IPS-18a (cell line): Measurements from ENCODE around the gene BACH2.

Experiments used
- H3K27ac ChIP-seq: one replicate; pipeline ENCODE4 v1.5.1; 2013; ENCODE audit warnings: low read length
- H3K27me3 ChIP-seq: one replicate; pipeline ENCODE4 v1.6.1; 2013; ENCODE audit warnings: mild to moderate bottlenecking, low read length; ENCODE audit not compliant: control insufficient read depth, insufficient read depth
- H3K36me3 ChIP-seq: one replicate; pipeline ENCODE4 v1.6.1; 2013; ENCODE audit warnings: low read depth, low read length; ENCODE audit not compliant: control insufficient read depth
- H3K4me1 ChIP-seq: one replicate; pipeline ENCODE4 v1.6.1; 2013; ENCODE audit warnings: low read depth, low read length; ENCODE audit not compliant: control insufficient read depth
- H3K4me3 ChIP-seq: one replicate; pipeline ENCODE4 v1.5.1; 2013; ENCODE audit warnings: low read length
- H3K9ac ChIP-seq: one replicate; pipeline ENCODE4 v1.6.1; 2013; ENCODE audit warnings: mild to moderate bottlenecking, low read length, moderate library complexity
- H3K9me3 ChIP-seq: one replicate; pipeline ENCODE4 v1.6.1; 2013; ENCODE audit warnings: low read depth, low read length; ENCODE audit not compliant: control insufficient read depth

Gene BACH2

GRCh38 chr6:89950879-89951391, 345.7 kb downstream of the BACH2 start:
- Histone ChIP-seq H3K27me3 (no peaks in the 10 kb centered on the region), H3K4me1 (no peaks in the 10 kb centered on the region), H3K36me3 (no peaks in the 10 kb centered on the region), H3K27ac (no peak overlapping the region), H3K9ac (no peak overlapping the region), H3K4me3 (no peak overlapping the region), H3K9me3 (no peaks in the 10 kb centered on the region)

- H3K9ac ChIP-seq, result no peak overlapping the region
- H3K9me3 ChIP-seq, result no peaks in the 10 kb centered on the region
- no peaks in the 10 kb centered on the region for H3K27me3 ChIP-seq
- H3K27ac ChIP-seq, result no peak overlapping the region
- H3K36me3 ChIP-seq, result no peaks in the 10 kb centered on the region
- no peak overlapping the region for H3K4me3 ChIP-seq
- H3K4me1 ChIP-seq, result no peaks in the 10 kb centered on the region
These were observed 346.2 kb downstream of the BACH2 start for GRCh38 chr6:89950446-89950845.

- H3K4me1 ChIP-seq, result no peaks in the 10 kb centered on the region
- no peaks in the 10 kb centered on the region for H3K27me3 ChIP-seq
- H3K27ac ChIP-seq, result no peak overlapping the region
These were observed 347.8 kb downstream of the BACH2 start for GRCh38 chr6:89948876-89949275.

GRCh38 chr6:89944826-89945407, 351.7 kb downstream of the BACH2 start:
- Histone ChIP-seq H3K27me3 (no peaks in the 10 kb centered on the region), H3K9me3 (no peaks in the 10 kb centered on the region), H3K4me1 (no peaks in the 10 kb centered on the region), H3K27ac (no peak overlapping the region), H3K36me3 (no peaks in the 10 kb centered on the region), H3K4me3 (no peak overlapping the region), H3K9ac (no peak overlapping the region)

More at GRCh38 chr6:89948876-89949275, 347.8 kb downstream of the BACH2 start:
- Histone ChIP-seq H3K36me3 (no peaks in the 10 kb centered on the region), H3K9me3 (no peaks in the 10 kb centered on the region), H3K9ac (no peak overlapping the region), H3K4me3 (no peak overlapping the region)

GRCh38 chr6:89944181-89944755, 352.4 kb downstream of the BACH2 start:
- Histone ChIP-seq H3K9me3 (no peaks in the 10 kb centered on the region), H3K9ac (no peak overlapping the region), H3K36me3 (no peaks in the 10 kb centered on the region), H3K4me1 (no peaks in the 10 kb centered on the region), H3K27ac (no peak overlapping the region), H3K27me3 (no peaks in the 10 kb centered on the region), H3K4me3 (no peak overlapping the region)

GRCh38 chr6:89942601-89943000, 354.0 kb downstream of the BACH2 start:
- Histone ChIP-seq H3K9ac (no peak overlapping the region), H3K4me3 (no peak overlapping the region), H3K36me3 (no peaks in the 10 kb centered on the region), H3K9me3 (no peaks in the 10 kb centered on the region), H3K27ac (no peak overlapping the region), H3K27me3 (no peaks in the 10 kb centered on the region), H3K4me1 (no peaks in the 10 kb centered on the region)

GRCh38 chr6:89941763-89942497, 354.7 kb downstream of the BACH2 start:
- Histone ChIP-seq H3K36me3 (no peaks in the 10 kb centered on the region), H3K4me3 (no peak overlapping the region), H3K9me3 (no peaks in the 10 kb centered on the region), H3K9ac (no peak overlapping the region), H3K4me1 (no peaks in the 10 kb centered on the region), H3K27ac (no peak overlapping the region), H3K27me3 (no peaks in the 10 kb centered on the region)

GRCh38 chr6:89941031-89941762, 355.4 kb downstream of the BACH2 start:
- Histone ChIP-seq H3K27me3 (no peaks in the 10 kb centered on the region), H3K4me3 (no peak overlapping the region), H3K27ac (no peak overlapping the region), H3K9me3 (no peaks in the 10 kb centered on the region), H3K36me3 (no peaks in the 10 kb centered on the region), H3K9ac (no peak overlapping the region), H3K4me1 (no peaks in the 10 kb centered on the region)

GRCh38 chr6:89940225-89941027, 356.2 kb downstream of the BACH2 start:
- H3K4me1 ChIP-seq, result no peaks in the 10 kb centered on the region
- H3K4me3 ChIP-seq, result no peak overlapping the region
- H3K27me3 ChIP-seq, result no peaks in the 10 kb centered on the region
- H3K36me3 ChIP-seq, result no peaks in the 10 kb centered on the region
- no peaks in the 10 kb centered on the region for H3K9me3 ChIP-seq
- H3K9ac ChIP-seq, result no peak overlapping the region
- no peak overlapping the region for H3K27ac ChIP-seq

- Histone ChIP-seq H3K4me3 (no peak overlapping the region), H3K9ac (no peak overlapping the region), H3K36me3 (no peaks in the 10 kb centered on the region), H3K27ac (no peak overlapping the region), H3K27me3 (no peaks in the 10 kb centered on the region), H3K4me1 (no peaks in the 10 kb centered on the region), H3K9me3 (no peaks in the 10 kb centered on the region)
These were observed 357.5 kb downstream of the BACH2 start for GRCh38 chr6:89939144-89939543.

- no peak overlapping the region for H3K27ac ChIP-seq
- H3K4me1 ChIP-seq, result no peaks in the 10 kb centered on the region
- H3K4me3 ChIP-seq, result no peak overlapping the region
- no peaks in the 10 kb centered on the region for H3K36me3 ChIP-seq
- no peaks in the 10 kb centered on the region for H3K27me3 ChIP-seq
- H3K9ac ChIP-seq, result no peak overlapping the region
- no peaks in the 10 kb centered on the region for H3K9me3 ChIP-seq
These were observed 358.6 kb downstream of the BACH2 start for GRCh38 chr6:89938014-89938413.
